Adrenal gland (tissue), 5 donors: ENCODE measurements around the gene NCMAP.

ENCODE experiments used
- POLR2A ChIP-seq, 2 donors: fragments of 450-650 bp; IDR thresholded peaks; one replicate each; pipeline ENCODE4 v1.6.1; 2017; ENCODE audit warnings: antibody characterized with exemption in 2 of 2, mild to moderate bottlenecking in 2 of 2, moderate library complexity in 1 of 2
- TF ChIP-seq, protein P1 (sequence below), 6 experiments: fragments of 450-650 bp in 4 of 6; fragments of 200-600 bp in 2 of 6; sonication (generic) in 1 of 6; IDR thresholded peaks; 1 replicate in 5 of 6; 2 replicates in 1 of 6; pipeline versions ENCODE4 v1.5.1 to v1.8.0; 2016 to 2021; ENCODE audit warnings: antibody characterized with exemption in 6 of 6, mild to moderate bottlenecking in 2 of 6, moderate library complexity in 1 of 6
- donor health status: DM: no; HTN: no; CAD: no.

- TF ChIP-seq, protein P1, sequence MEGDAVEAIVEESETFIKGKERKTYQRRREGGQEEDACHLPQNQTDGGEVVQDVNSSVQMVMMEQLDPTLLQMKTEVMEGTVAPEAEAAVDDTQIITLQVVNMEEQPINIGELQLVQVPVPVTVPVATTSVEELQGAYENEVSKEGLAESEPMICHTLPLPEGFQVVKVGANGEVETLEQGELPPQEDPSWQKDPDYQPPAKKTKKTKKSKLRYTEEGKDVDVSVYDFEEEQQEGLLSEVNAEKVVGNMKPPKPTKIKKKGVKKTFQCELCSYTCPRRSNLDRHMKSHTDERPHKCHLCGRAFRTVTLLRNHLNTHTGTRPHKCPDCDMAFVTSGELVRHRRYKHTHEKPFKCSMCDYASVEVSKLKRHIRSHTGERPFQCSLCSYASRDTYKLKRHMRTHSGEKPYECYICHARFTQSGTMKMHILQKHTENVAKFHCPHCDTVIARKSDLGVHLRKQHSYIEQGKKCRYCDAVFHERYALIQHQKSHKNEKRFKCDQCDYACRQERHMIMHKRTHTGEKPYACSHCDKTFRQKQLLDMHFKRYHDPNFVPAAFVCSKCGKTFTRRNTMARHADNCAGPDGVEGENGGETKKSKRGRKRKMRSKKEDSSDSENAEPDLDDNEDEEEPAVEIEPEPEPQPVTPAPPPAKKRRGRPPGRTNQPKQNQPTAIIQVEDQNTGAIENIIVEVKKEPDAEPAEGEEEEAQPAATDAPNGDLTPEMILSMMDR (IDR thresholded peaks at IDR 0.05): no peak
- TF ChIP-seq POLR2A (IDR thresholded peaks at IDR 0.05): no peak
These were observed 32.7 kb downstream of the NCMAP start for GRCh38 chr1:24588573-24588972.
